ENCODE measurements around the gene CDC37L1. TPM values are rescaled to one million over a fixed set of nuclear protein-coding genes. Genes with fewer than 3 reads are reported as not detected.
"Not testable (repeated sequence)": the region's sequence is repeated elsewhere in the genome, so short reads cannot be mapped to it uniquely, and the experiment has no call there.

Gene CDC37L1
- polyA plus RNA-seq, 4 donors = 18.1 to 22.9 (median 21.0) TPM

DNA sequence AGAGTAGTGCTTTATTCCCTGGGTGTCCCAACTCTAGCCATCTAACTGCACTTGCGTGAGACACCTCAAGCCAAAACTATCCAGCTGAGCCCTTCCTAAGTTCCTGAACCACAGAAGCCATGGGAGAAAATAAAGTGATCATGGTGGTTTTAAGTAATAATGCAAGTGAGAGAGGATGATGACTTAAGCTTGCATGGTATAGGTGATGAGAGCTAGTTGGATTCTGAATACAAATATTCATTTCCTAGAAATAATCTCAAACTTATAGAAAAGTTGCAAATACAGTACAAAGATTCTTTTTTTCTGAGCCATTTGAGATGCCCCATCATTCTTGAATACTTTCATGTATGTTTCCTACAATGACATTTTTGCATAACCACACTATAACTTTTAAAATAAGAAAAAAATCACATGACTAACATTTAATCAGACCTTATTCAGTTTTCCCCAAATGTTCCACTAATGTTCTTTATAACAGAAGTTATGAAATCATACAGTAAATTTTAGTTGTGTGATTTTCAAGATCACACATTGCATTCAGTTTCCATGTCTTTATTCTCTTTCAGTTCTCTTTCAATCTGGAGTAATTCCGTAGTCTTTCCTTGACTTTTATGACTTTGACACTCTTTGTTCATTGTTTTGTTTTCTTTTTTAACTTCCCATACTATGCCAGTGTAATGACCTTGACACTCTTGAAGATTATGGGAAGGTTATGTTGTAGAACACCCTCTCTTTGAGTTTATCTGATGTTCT, 67.1 kb downstream of the CDC37L1 start:
- DNase-seq (ENCODE audit: low read depth in 4 of 4, low spot score in 3 of 4) = no peak

DNA sequence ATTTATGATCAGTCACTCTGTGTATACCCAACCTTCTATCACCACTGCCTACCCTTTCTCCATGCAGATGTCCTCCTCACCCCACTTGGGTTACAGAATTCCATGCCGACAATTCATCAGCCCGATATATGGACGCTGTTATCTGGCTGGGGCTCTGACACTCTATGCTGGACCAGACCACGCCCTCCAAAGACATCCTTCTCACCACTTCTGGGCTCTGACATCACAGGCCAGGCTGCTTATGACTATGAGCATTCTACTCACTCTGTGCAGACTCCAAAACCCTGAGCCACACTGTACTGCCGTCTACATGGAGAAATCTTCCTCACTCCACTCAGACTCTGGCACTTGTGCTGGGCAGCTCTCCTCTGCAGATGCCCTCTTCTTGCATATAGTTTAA, 69.2 kb downstream of the CDC37L1 start:
- no peak for DNase-seq (ENCODE audit: low read depth in 4 of 4, low spot score in 3 of 4)

DNA sequence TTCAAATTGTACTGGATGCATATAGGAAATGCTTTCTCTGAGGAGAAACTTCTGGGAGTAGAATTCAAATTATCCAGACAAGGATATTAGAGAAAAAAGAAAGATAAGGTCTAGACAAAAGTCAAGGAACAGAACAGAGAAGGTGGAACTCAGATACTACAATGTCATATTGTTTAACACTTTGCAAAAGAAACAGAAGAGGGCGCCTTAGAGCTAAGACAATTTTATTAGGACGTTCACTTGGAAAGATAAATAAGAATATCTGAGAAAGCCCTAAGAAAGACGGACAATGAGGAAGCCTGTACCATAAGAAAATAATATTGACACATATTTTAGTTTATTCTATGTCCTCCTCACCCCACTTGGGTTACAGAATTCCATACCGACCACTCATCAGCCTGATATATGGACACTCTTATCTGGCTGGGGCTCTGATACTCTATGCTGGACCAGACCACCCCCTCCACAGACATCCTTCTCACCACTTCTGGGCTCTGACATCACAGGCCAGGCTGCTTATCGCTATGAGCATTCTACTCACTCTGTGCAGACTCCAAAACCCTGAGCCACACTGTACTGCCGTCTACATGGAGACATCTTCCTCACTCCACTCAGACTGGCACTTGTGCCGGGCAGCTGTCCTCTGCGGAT, 70.8 kb downstream of the CDC37L1 start:
- DNase-seq (ENCODE audit: low read depth in 4 of 4, low spot score in 3 of 4) = no peak

DNA sequence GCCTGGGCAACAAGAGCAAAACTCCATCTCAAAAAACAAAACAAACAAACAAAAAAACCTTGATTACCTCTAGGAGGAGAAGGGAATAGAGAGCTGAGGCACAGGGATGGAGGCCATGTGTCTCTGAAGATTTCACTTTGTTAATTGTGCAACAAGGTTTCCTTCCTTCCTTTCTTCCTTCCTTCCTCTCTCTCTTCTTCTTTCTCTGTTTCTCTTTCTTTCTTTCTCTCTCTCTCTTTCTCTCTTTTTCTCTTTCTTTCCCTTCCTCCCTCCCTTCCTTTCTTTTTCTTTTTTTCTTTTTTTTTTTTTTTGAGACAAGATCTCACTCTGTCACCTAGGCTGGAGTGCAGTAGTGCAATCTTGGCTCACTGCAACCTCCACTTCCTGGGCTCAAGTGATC, 75.2 kb downstream of the CDC37L1 start:
- DNase-seq (ENCODE audit: low read depth in 4 of 4, low spot score in 3 of 4) = not testable (repeated sequence)

DNA sequence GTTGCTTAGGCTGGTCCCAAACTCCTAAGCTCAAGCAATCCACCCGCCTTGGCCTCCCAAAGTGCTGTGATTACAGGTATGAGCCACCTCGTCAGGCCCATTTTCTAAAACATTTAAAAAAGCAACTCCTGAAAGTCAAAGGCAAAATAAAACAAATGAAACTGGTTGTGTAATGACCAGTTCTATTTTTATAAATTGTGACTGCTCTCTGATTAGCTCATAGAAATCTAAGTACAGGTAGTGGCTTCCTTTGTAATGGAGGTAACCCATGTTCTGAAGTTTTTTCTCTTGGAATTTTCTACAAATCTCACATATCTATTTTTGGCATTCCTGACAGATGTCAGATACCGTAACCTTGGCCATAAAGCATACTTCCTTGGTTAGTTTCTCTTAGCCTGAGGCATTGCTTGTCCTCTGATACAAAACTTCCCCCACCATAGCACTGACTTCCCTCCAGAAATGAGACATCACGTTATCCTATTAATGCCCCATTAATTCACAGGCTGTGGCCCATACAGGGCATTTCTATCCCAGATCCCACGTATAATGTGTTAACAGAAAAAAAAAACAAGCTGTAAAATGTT, 75.7 kb downstream of the CDC37L1 start:
- no peak for DNase-seq (ENCODE audit: low read depth in 4 of 4, low spot score in 3 of 4)

DNA sequence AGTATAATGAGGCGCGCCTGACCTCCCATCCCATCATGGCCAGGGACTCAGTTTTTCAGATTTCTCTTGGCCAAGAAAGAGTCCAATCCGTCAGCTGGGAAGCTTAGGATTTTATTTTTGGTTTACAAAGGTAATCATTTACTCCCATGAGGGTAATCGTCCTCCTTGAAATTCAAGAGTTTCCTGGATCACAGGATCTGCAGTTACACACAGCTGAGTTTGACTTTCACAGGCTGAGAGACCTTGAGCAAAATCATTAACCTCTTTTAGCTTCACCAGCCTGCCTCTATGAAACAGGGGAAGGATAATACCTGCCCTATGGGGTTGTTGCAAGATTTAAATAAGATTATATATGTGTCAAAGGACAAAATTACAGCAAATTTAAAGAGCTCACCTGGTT, 77.1 kb downstream of the CDC37L1 start:
- DNase-seq (ENCODE audit: low read depth in 4 of 4, low spot score in 3 of 4) = no peak

Other genes starting within 250 kb of the CDC37L1 start
- gene SLC1A1, start 189.1 kb upstream of the CDC37L1 start, polyA plus RNA-seq (ENCODE audit: insufficient read length in 4 of 4) = 10 to 100 TPM; 21.2 to 24.5 (median 21.4) TPM
- 10 to 100 TPM; 17.2 to 20.1 (median 18.5) TPM for gene PLPP6, start 17.3 kb upstream of the CDC37L1 start, polyA plus RNA-seq (ENCODE audit: insufficient read length in 4 of 4)
- gene SPATA6L, start 13.1 kb upstream of the CDC37L1 start, polyA plus RNA-seq (ENCODE audit: insufficient read length in 4 of 4) = 1 to 10 TPM; 2.5 to 4.3 (median 3.4) TPM
- 100 to 1,000 TPM in 3 of 4 donors, 10 to 100 TPM in 1; 93.3 to 121 (median 118) TPM for gene AK3, start 61.6 kb downstream of the CDC37L1 start, polyA plus RNA-seq (ENCODE audit: insufficient read length in 4 of 4)
- 10 to 100 TPM; 17.9 to 18.9 (median 18.3) TPM for gene RCL1, start 113.4 kb downstream of the CDC37L1 start, polyA plus RNA-seq (ENCODE audit: insufficient read length in 4 of 4)

Data from right renal pelvis (tissue), 4 donors.